SH-SY5Y (cell line): ENCODE measurements around the gene PPM1H.

ENCODE experiments used
- GATA2 ChIP-seq: IDR thresholded peaks from 2 replicates; pipeline ENCODE4 v1.6.1; 2011; ENCODE audit warnings: mild to moderate bottlenecking, low read depth, low read length
- GATA3 ChIP-seq: IDR thresholded peaks from 2 replicates; pipeline ENCODE4 v1.6.1; 2011; ENCODE audit warnings: low read depth, mild to moderate bottlenecking, low read length, moderate library complexity

- TF ChIP-seq GATA2 (no peak), GATA3 (no peak)
Measured at GRCh38 chr12:62597253-62597652, 337.7 kb downstream of the PPM1H start.
